Ascending aorta (tissue), 2 donors: ENCODE results near the gene IL22. TPM values are rescaled to one million over a fixed set of nuclear protein-coding genes. Genes with fewer than 3 reads are reported as not detected.

Experiments used
- DNase-seq, 2 donors: peaks; one replicate each; pipeline ENCODE4 v3.0.0-alpha.2; 2019; ENCODE audit warnings: low spot score in 2 of 2
- H3K27ac ChIP-seq, 2 donors: fragments of 200-600 bp; sonication (generic); one replicate each; pipeline ENCODE4 v1.5.1; 2016 to 2017; ENCODE audit warnings: mild to moderate bottlenecking in 1 of 2
- H3K27me3 ChIP-seq: fragments of 200-600 bp; sonication (generic); one replicate; pipeline ENCODE4 v1.5.1; 2017
- H3K36me3 ChIP-seq, 2 donors: fragments of 200-600 bp; sonication (generic); one replicate each; pipeline ENCODE4 v1.5.1; 2016
- H3K4me1 ChIP-seq, 2 donors: fragments of 200-600 bp; sonication (generic); one replicate each; pipeline ENCODE4 v1.5.1; 2016 to 2017; ENCODE audit warnings: mild to moderate bottlenecking in 1 of 2
- H3K4me3 ChIP-seq, 2 donors: fragments of 200-600 bp; sonication (generic); one replicate each; pipeline ENCODE4 v1.5.1; 2016 to 2017; ENCODE audit warnings: mild to moderate bottlenecking in 1 of 2
- H3K9me3 ChIP-seq, 2 donors: fragments of 200-600 bp; sonication (generic); one replicate each; pipeline ENCODE4 v1.5.1; 2016
- CTCF ChIP-seq, 3 experiments: fragments of 200-600 bp in 2 of 3; fragments of 450-650 bp in 1 of 3; sonication (generic) in 2 of 3; IDR thresholded peaks; one replicate each; pipeline ENCODE4 v1.5.1; 2016 to 2019; ENCODE audit warnings: antibody characterized with exemption in 3 of 3, mild to moderate bottlenecking in 1 of 3, moderate library complexity in 1 of 3
- intact Hi-C: fragments of 100-400 bp; cut with DNase I; formaldehyde crosslinking; loops from one replicate; pipeline ENCODE4 v1.15.1; 2023
- total RNA-seq: library from RNA; depleted of rRNA; stranded (reverse); fragments of >200 nt; gene quantifications from one replicate; pipeline ENCODE4 v1.1.0, GENCODE V29; 2016

The IL22 gene
- total RNA-seq, 1 donor from 2014 or later: not detected

- no peak for TF ChIP-seq CTCF (IDR thresholded peaks at IDR 0.05)
- H3K9me3 ChIP-seq: no peaks in the 10 kb centered on the region
- H3K4me3 ChIP-seq: no peak overlapping the region
- no peaks in the 10 kb centered on the region for H3K36me3 ChIP-seq
- no peaks in the 10 kb centered on the region for H3K4me1 ChIP-seq
- no peaks in the 10 kb centered on the region for H3K27me3 ChIP-seq
- DNase-seq: no peak
- intact Hi-C loops: no loop called here
- no peak overlapping the region for H3K27ac ChIP-seq
Observed at GRCh38 chr12:68271346-68271745, 17.9 kb upstream of the IL22 start.

- no peaks in the 10 kb centered on the region for H3K36me3 ChIP-seq
- no peak for TF ChIP-seq CTCF (IDR thresholded peaks at IDR 0.05)
- no peaks in the 10 kb centered on the region for H3K4me1 ChIP-seq
- H3K9me3 ChIP-seq: no peaks in the 10 kb centered on the region
- no peaks in the 10 kb centered on the region for H3K27me3 ChIP-seq
- no peak overlapping the region for H3K4me3 ChIP-seq
- DNase-seq: no peak
- intact Hi-C loops: no loop called here
- no peak overlapping the region for H3K27ac ChIP-seq
Observed at GRCh38 chr12:68270358-68270757, 17.0 kb upstream of the IL22 start.

GRCh38 chr12:68269779-68270178 lies 16.4 kb upstream of the IL22 start:
- no peaks in the 10 kb centered on the region for H3K4me1 ChIP-seq
- no peaks in the 10 kb centered on the region for H3K36me3 ChIP-seq
- no peak for TF ChIP-seq CTCF (IDR thresholded peaks at IDR 0.05)
- H3K27me3 ChIP-seq: no peaks in the 10 kb centered on the region
- no peaks in the 10 kb centered on the region for H3K9me3 ChIP-seq
- H3K4me3 ChIP-seq: no peak overlapping the region
- intact Hi-C loops: no loop called here
- no peak for DNase-seq
- H3K27ac ChIP-seq: no peak overlapping the region

GRCh38 chr12:68268967-68269366 lies 15.6 kb upstream of the IL22 start:
- intact Hi-C loops: no loop called here
- H3K9me3 ChIP-seq: no peaks in the 10 kb centered on the region

GRCh38 chr12:68267892-68268396 lies 14.5 kb upstream of the IL22 start:
- no peaks in the 10 kb centered on the region for H3K4me1 ChIP-seq
- TF ChIP-seq CTCF (IDR thresholded peaks at IDR 0.05): no peak
- H3K9me3 ChIP-seq: no peaks in the 10 kb centered on the region
- intact Hi-C loops: no loop called here
- no peaks in the 10 kb centered on the region for H3K36me3 ChIP-seq
- no peak overlapping the region for H3K4me3 ChIP-seq
- no peak for DNase-seq
- H3K27me3 ChIP-seq: no peaks in the 10 kb centered on the region
- no peak overlapping the region for H3K27ac ChIP-seq

More at GRCh38 chr12:68268967-68269366, 15.6 kb upstream of the IL22 start:
- H3K4me3 ChIP-seq: no peak overlapping the region
- TF ChIP-seq CTCF (IDR thresholded peaks at IDR 0.05): no peak
- DNase-seq: no peak
- no peaks in the 10 kb centered on the region for H3K27me3 ChIP-seq
- no peaks in the 10 kb centered on the region for H3K36me3 ChIP-seq
- H3K4me1 ChIP-seq: no peaks in the 10 kb centered on the region
- H3K27ac ChIP-seq: no peak overlapping the region

- intact Hi-C loops: no loop called here
- no peaks in the 10 kb centered on the region for H3K36me3 ChIP-seq
- H3K27me3 ChIP-seq: no peaks in the 10 kb centered on the region
- H3K4me1 ChIP-seq: no peaks in the 10 kb centered on the region
- DNase-seq: no peak
- no peak overlapping the region for H3K27ac ChIP-seq
- H3K4me3 ChIP-seq: no peak overlapping the region
- H3K9me3 ChIP-seq: no peaks in the 10 kb centered on the region
- TF ChIP-seq CTCF (IDR thresholded peaks at IDR 0.05): no peak
Observed at GRCh38 chr12:68264857-68265256, 11.5 kb upstream of the IL22 start.
